Transverse colon (tissue), 4 donors: ENCODE results near the gene E2F7. TPM values are rescaled to one million over a fixed set of nuclear protein-coding genes. Genes with fewer than 3 reads are reported as not detected.

Experiments used
- DNase-seq: peaks from one replicate; pipeline ENCODE4 v3.0.0-alpha.2; 2019
- H3K27ac ChIP-seq, 4 donors: fragments of 200-600 bp; sonication (generic); 2 replicates each; pipeline ENCODE4 v1.5.1; 2016 to 2018; ENCODE audit warnings: inconsistent platforms in 4 of 4
- H3K27me3 ChIP-seq: fragments of 200-600 bp; sonication (generic); 2 replicates; pipeline ENCODE4 v1.5.1; 2017; ENCODE audit warnings: inconsistent platforms
- H3K36me3 ChIP-seq, 4 donors: fragments of 200-600 bp; sonication (generic); 2 replicates each; pipeline ENCODE4 v1.5.1; 2017 to 2019; ENCODE audit warnings: inconsistent platforms in 4 of 4
- H3K4me1 ChIP-seq, 4 donors: fragments of 200-600 bp; sonication (generic); 2 replicates each; pipeline ENCODE4 v1.5.1; 2017 to 2020; ENCODE audit warnings: inconsistent platforms in 4 of 4
- H3K4me3 ChIP-seq, 4 donors: fragments of 200-600 bp; sonication (generic); 1 replicate in 1 of 4; 2 replicates in 3 of 4; pipeline versions ENCODE4 v1.5.1 to v1.6.1; 2017 to 2019; ENCODE audit warnings: inconsistent platforms in 4 of 4
- H3K9me3 ChIP-seq, 2 donors: fragments of 200-600 bp; sonication (generic); 2 replicates each; pipeline ENCODE4 v1.5.1; 2017 to 2019; ENCODE audit warnings: inconsistent platforms in 2 of 2
- EP300 ChIP-seq: sonication (generic); formaldehyde crosslinking; IDR thresholded peaks from one replicate; pipeline ENCODE4 v1.6.1; 2017; ENCODE audit warnings: antibody characterized with exemption, low read depth
- POLR2A ChIP-seq: fragments of 450-650 bp; IDR thresholded peaks from one replicate; pipeline ENCODE4 v1.6.1; 2016; ENCODE audit warnings: antibody characterized with exemption, mild to moderate bottlenecking, moderate library complexity
- POLR2AphosphoS5 ChIP-seq, 3 donors: sonication (generic); formaldehyde crosslinking; IDR thresholded peaks; one replicate each; pipeline ENCODE4 v1.6.1; 2016; ENCODE audit warnings: antibody characterized with exemption in 3 of 3
- WGBS, 2 donors: methylation state at CpG; one replicate each; pipeline ENCODE4 v1.1.5; 2018; ENCODE audit warnings: low coverage in 1 of 2; 5-methylcytosine and 5-hydroxymethylcytosine counted together
- in situ Hi-C, 4 donors: fragments of 200-750 bp; cut with MboI; loops; one replicate each; pipeline versions ENCODE4 v1.15.0 to v1.15.1; 2017; ENCODE audit warnings: low sequenced_read_pairs in 3 of 4, low pct_ligation_motif_present in 1 of 4, low pct_unique_long_range_greater_than_20kb in 1 of 4
- intact Hi-C: fragments of 100-400 bp; cut with DNase I; formaldehyde crosslinking; loops from one replicate; pipeline ENCODE4 v1.15.1; 2023; ENCODE audit warnings: low total_unique reads
- total RNA-seq, 4 donors: library from RNA; depleted of rRNA; stranded (reverse); fragments of >200 nt; gene quantifications; one replicate each; pipeline ENCODE4 v1.1.0, GENCODE V29; 2016
- TF ChIP-seq, protein P1 (sequence below), 5 experiments: fragments of 200-600 bp in 3 of 5; fragments of 450-650 bp in 2 of 5; sonication (generic) in 3 of 5; IDR thresholded peaks; 1 replicate in 2 of 5; 2 replicates in 3 of 5; pipeline ENCODE4 v1.5.1; 2016 to 2017; ENCODE audit warnings: antibody characterized with exemption in 5 of 5, inconsistent platforms in 3 of 5, mild to moderate bottlenecking in 2 of 5, moderate library complexity in 1 of 5

Gene E2F7, protein sequence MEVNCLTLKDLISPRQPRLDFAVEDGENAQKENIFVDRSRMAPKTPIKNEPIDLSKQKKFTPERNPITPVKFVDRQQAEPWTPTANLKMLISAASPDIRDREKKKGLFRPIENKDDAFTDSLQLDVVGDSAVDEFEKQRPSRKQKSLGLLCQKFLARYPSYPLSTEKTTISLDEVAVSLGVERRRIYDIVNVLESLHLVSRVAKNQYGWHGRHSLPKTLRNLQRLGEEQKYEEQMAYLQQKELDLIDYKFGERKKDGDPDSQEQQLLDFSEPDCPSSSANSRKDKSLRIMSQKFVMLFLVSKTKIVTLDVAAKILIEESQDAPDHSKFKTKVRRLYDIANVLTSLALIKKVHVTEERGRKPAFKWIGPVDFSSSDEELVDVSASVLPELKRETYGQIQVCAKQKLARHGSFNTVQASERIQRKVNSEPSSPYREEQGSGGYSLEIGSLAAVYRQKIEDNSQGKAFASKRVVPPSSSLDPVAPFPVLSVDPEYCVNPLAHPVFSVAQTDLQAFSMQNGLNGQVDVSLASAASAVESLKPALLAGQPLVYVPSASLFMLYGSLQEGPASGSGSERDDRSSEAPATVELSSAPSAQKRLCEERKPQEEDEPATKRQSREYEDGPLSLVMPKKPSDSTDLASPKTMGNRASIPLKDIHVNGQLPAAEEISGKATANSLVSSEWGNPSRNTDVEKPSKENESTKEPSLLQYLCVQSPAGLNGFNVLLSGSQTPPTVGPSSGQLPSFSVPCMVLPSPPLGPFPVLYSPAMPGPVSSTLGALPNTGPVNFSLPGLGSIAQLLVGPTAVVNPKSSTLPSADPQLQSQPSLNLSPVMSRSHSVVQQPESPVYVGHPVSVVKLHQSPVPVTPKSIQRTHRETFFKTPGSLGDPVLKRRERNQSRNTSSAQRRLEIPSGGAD
- total RNA-seq = under 1 TPM in 3 of 4 donors, not detected in 1; 0.20 to 0.79 (median 0.41) TPM

DNA sequence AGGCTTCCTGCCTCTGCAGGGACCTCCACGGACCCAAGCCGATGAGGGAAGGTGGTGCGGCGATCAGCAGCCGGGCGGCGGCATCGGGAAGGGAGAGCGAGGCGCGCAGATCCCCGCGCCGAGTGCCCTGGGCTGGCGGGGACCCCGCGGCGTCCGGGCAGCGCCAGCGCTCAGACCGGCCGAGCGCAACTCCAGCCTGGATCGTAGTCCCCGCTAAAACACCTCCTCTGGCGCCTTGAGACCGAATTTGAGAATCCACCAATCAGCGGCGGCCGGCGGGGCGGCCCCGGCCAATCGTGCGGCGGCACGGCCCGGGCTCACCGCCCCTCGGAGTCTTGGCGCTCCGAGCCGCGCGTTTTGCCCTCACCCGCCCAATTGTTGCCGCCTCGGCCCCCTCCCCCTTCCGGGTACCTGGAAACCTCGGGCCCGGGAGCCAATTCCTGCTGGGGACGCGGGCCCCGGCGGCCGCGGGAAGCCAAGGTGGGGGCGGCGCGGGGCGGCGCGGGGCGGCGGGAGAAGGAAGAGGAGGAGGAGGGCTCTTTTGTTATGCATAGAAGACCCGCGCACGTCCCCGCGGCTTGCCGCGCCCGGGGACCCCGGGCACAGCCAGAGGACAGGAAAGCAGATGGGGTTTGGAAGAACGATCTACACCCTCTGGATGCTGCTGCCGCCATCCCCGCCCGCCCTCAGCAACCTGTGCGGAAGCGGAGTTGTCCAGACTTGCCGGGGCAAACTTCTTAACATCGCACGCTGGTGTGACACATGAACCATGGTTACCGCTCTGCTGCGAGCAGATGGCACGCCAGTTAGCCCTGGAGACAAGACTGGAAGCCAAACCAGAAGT lies at the start of gene E2F7:
Gene E2F7, minus strand, starts transcription at position 209 of the 844 bp plus-strand sequence. CDS start 934 bp downstream, outside the sequence.
- Histone ChIP-seq H3K27me3 (peaks cover 14% of the 10 kb centered on the region), H3K36me3 (no peaks in the 10 kb centered on the region), H3K4me3 (peak within 1 kb of the TSS; percentile 51 to 74 (median 60)), H3K27ac (peak within 1 kb of the TSS in 2 of 4 donors; percentile 55 to 65), H3K4me1 (peaks cover 0 to 12% (median 9%) of the 10 kb centered on the region in 4 donors), H3K9me3 (no peaks in the 10 kb centered on the region)
- in situ Hi-C loops = no loop called here
- no peak for TF ChIP-seq POLR2A
- peak in 1 of 3 donors; percentile 13 for TF ChIP-seq POLR2AphosphoS5 (IDR thresholded peaks at IDR 0.05)
- no peak for TF ChIP-seq EP300
- TF ChIP-seq, protein P1, sequence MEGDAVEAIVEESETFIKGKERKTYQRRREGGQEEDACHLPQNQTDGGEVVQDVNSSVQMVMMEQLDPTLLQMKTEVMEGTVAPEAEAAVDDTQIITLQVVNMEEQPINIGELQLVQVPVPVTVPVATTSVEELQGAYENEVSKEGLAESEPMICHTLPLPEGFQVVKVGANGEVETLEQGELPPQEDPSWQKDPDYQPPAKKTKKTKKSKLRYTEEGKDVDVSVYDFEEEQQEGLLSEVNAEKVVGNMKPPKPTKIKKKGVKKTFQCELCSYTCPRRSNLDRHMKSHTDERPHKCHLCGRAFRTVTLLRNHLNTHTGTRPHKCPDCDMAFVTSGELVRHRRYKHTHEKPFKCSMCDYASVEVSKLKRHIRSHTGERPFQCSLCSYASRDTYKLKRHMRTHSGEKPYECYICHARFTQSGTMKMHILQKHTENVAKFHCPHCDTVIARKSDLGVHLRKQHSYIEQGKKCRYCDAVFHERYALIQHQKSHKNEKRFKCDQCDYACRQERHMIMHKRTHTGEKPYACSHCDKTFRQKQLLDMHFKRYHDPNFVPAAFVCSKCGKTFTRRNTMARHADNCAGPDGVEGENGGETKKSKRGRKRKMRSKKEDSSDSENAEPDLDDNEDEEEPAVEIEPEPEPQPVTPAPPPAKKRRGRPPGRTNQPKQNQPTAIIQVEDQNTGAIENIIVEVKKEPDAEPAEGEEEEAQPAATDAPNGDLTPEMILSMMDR (IDR thresholded peaks at IDR 0.05) = no peak
- peak; percentile 87 for DNase-seq
- intact Hi-C loops = no loop called here
- WGBS, 2 donors = 0% methylated on average over 3 to 59 of the region's 87 CpGs

DNA sequence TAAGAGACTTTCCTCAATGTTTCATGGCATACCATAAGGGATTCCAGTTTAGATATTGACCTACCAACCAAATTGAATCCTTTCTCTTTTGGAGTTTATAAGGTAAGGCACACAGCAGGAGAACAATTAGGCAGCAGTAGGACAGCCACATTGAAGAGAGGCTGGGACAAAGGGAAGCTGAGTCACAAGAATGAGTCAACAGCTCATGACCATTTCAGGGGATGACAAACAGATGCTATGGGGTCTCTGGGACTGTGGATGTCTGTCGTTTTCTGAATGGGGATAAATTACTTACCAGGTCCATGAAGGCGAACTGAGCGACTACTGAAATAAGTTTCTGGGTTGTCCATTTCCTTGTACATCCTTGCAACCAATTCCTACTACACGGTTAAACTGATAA lies 48.6 kb upstream of the E2F7 start:
- Histone ChIP-seq H3K4me1 (no peaks in the 10 kb centered on the region), H3K27me3 (no peaks in the 10 kb centered on the region), H3K4me3 (no peak overlapping the region), H3K27ac (no peak overlapping the region), H3K9me3 (no peaks in the 10 kb centered on the region), H3K36me3 (no peaks in the 10 kb centered on the region)
- 88% methylated on average over 1 to 4 of the region's 4 CpGs for WGBS, 2 donors
- no peak for TF ChIP-seq POLR2A
- no peak for TF ChIP-seq POLR2AphosphoS5 (IDR thresholded peaks at IDR 0.05)
- TF ChIP-seq, protein P1 (IDR thresholded peaks at IDR 0.05) = no peak
- no peak for TF ChIP-seq EP300
- intact Hi-C loops = no loop called here
- no peak for DNase-seq
- in situ Hi-C loops = no loop called here

DNA sequence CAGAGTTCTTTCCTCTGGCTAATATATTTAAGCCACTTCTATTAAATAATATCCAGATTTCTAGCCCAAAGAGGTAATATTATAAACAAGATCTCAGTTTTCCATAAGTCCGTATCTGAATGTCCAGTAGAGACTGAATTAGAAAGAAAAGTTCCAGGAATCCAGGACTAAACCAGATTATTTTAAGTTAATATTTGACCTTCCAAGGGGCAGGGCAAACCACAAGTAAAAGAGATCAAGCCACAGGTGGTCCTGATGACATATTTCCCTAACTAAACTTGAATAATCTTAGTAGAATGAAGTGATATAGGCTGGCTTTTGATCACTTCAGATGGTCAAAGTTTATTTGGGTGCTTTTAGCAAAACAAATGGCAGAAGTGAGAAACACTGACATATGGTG lies 43.3 kb upstream of the E2F7 start:
- no peak overlapping the region for H3K4me3 ChIP-seq
- WGBS, 2 donors = 65 to 71% methylated on average over 1 of the region's 1 CpG
- TF ChIP-seq POLR2A (no peak), EP300 (no peak), POLR2AphosphoS5 (IDR thresholded peaks at IDR 0.05) (no peak)
- TF ChIP-seq, protein P1 (IDR thresholded peaks at IDR 0.05) = no peak
- no peaks in the 10 kb centered on the region for H3K36me3 ChIP-seq
- in situ Hi-C loops = no loop called here
- no peak overlapping the region for H3K27ac ChIP-seq
- no peaks in the 10 kb centered on the region for H3K9me3 ChIP-seq
- no peak for DNase-seq
- intact Hi-C loops = no loop called here
- no peaks in the 10 kb centered on the region for H3K27me3 ChIP-seq
- no peaks in the 10 kb centered on the region for H3K4me1 ChIP-seq
